HG03442 (cell line): ENCODE results near the gene CDC5L.
"Not testable (repeated sequence)": the region's sequence is repeated elsewhere in the genome, so short reads cannot be mapped to it uniquely, and the experiment has no call there.

Experiments used
- ATAC-seq: cut with Tn5 transposase; IDR thresholded peaks from one replicate; pipeline ENCODE4 v1.9.1; 2021; ENCODE audit warnings: mild to moderate bottlenecking, moderate library complexity; ENCODE audit not compliant: unreplicated experiment

Gene CDC5L

DNA sequence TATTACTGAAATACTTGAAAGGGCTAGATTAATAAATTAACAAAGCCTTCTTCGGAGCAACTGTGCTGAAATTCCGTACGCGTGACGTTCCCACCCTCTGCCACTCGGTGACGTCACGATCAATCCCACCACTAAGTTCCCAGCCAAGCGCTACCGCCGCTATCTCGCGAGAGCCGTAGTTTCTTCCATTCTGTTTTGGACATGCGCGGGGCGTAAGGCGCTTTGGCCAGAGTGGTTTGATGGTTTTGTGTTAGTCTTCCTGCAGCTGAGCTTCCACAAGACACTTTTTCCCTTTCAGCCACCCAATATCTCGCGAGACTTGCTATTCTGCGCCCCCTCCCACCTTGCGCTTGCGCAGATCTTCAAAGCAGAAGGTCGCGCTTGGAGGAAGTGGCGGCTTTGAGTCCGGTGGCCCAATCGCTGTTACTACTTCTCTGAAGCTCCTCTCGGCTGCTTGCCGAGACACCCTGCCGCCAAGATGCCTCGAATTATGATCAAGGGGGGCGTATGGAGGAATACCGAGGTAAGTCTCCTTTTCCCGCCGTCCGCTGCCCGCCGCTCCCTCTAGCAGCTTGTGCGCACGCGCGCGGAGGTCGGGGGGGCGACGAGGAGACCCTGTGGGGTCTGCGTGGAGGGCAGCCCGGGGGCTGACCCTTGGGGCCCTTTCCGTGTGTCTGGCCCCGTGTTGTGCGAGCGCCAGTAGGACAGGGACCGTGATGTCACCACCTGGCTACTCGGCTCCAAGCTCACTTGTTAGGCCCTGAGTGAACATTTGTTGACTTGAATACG lies at the start of gene CDC5L:
Gene CDC5L (plus strand): TSS at position 361 of the 789 bp plus-strand sequence. CDS start 118 bp downstream, at position 479.
- ATAC-seq, result peak; percentile 93

GRCh38 chr6:44338228-44339122 lies 49.0 kb upstream of the CDC5L start:
- no peak for ATAC-seq

- ATAC-seq, result no peak
Measured at GRCh38 chr6:44339301-44339700, 48.2 kb upstream of the CDC5L start.

DNA sequence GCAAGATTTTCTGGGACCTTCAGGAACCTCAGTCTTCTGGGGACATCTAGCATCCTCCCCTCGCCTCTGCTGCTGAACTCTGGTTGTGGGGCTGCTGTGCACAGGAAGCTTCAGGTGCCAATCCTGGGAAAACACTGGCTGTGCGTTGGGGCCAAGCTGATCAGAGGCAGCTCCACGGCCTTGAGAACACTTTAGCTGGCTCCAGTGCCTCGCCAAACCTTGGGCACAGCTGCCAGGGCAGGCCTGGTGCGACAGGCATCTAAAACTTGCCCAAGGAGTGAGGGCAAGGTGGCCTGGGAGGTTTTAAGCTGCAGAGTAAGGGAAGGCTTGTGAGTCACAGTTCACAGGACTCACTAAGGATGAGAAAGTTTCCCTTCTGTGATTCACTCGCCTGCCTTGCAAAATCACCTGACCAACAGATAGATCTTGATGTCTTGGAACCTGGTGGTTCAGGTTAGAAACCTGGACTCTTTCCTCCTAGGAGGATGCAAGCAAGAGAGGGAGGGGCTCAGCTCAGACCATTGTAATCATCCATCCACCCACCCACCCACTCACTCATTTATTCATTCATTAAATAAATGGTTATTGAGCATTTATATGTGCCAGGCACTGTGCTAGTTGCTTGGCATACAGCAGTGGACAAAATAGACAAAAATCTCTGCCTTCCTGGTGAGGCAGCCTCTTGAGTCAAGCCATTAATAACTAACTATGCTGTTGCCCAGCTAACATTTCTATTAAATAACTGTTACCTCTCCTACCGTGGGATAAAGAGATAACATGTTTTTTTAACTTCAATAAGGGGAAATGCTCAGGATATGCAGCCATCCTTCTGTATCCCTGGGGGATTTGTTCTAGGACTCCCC lies 47.5 kb upstream of the CDC5L start:
- ATAC-seq, result no peak

DNA sequence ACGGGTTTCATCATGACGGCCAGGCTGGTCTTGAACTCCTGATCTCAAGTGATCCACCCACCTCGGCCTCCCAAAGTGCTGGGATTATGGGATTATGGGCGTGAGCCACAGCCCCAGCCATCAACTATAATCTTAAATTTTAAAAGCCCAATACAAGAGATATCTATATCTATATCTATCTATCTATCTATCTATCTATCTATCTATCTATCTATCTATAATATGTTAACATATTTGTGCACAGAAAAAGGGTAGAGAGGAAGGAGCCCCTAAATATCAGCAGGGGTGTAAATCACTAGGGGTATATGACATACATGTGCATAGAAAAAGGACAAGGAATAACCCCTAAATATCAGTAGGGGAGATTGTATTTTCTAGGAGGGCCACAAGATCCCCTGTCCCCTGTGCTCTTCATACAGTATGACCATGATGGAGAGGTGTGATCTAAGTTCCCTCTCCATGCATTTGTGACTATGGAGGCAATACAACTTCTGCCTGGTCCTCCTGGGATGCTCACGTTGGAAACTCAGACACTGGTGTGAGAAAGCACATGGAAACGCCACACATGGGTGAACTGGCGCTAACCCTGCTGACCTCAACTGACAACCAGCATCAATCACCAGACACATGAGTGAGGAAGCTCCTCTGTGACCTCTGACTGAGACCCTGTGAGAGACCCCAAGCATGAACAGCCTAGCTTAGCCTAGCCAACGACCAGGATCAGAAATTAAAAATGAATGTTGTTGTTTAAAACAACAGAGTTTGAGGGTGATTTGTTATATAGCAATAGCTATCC lies 46.2 kb upstream of the CDC5L start:
- no peak for ATAC-seq

- ATAC-seq, result no peak
Measured at GRCh38 chr6:44342052-44342451, 45.5 kb upstream of the CDC5L start.

DNA sequence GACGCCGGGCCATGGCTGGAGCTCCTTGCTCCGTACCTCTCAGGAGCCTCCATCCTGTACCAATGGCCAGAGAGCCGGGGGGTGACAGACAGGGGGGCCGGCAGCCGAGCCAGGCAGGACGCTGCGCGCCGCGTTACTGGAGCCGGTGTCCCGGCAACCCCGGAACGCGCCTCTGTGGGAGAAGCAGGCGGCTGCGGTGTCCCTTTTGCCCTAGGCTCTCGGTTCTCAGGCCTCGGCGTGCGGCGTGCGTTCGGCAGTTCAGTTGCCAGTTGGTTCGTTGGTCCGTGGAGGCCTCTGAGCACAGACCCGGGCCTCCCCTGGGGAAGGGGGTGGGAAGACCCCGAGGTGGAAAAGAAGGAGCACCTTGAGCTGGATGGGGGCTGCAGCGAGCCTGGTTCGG lies 45.0 kb upstream of the CDC5L start, which contains the start of gene SPATS1:
Gene SPATS1 (plus strand): TSS at position 162 of the 400 bp plus-strand sequence. CDS start 446 bp downstream, outside the sequence.
- ATAC-seq, result no peak

GRCh38 chr6:44346818-44347217 lies 40.7 kb upstream of the CDC5L start:
- not testable (repeated sequence) for ATAC-seq

GRCh38 chr6:44349904-44350649 lies 37.4 kb upstream of the CDC5L start:
- ATAC-seq, result no peak

DNA sequence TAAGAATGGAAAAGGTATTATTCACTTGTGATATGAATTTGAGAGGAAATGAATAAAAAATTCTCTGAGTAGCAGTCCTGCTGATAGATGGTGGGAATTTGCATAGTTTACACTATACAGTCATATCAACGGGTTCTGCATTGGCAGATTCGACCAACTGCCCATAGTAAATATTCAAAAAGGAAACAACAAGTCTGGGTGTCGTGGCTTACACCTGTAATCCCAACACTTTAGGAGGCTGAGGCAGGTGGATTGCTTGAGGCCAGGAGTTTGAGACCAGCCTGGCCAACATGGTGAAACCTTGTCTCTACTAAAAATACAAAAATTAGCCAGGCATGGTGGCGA lies 36.9 kb upstream of the CDC5L start:
- not testable (repeated sequence) for ATAC-seq

GRCh38 chr6:44352259-44352658 lies 35.2 kb upstream of the CDC5L start:
- ATAC-seq, result no peak

DNA sequence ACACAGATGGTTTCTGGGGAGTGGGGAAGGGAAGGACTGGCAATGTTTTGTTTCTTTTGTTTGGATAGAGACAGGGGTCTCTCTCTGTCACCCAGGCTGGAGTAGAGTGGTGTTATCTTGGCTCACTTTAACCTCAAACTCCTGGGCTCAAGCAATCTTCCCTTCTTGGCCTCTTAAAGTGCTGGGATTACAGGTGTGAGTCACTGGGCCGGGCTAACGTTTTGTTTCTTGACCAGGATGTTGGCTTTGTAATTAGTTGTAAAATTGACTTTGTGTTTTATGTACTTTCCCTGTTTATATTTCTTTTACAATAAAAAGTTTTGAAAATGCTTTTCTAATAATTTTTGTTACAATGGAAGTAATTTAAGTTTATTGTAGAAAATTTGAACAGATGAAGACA lies 34.2 kb upstream of the CDC5L start:
- no peak for ATAC-seq

GRCh38 chr6:44355640-44356039 lies 31.9 kb upstream of the CDC5L start:
- no peak for ATAC-seq

GRCh38 chr6:44356487-44356886 lies 31.0 kb upstream of the CDC5L start:
- ATAC-seq, result no peak

DNA sequence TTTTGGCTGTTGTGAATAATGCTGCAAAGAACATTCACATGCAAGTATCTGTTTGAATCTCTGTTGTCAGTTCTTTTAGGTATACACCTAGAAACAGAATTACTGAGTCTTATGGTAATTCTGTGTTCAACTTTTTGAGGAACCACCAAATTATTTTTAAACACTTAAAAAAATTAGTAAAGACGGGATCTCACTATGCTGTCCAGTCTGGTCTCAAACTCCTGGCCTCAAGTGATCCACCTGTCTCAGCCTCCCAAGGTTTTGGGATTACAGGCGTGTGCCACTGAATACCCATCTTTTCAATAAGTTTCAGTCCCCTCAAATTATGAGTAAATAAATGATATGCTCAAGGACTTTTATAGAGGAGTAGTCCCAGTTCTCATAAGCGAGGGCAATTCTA lies 27.5 kb upstream of the CDC5L start:
- ATAC-seq, result no peak

DNA sequence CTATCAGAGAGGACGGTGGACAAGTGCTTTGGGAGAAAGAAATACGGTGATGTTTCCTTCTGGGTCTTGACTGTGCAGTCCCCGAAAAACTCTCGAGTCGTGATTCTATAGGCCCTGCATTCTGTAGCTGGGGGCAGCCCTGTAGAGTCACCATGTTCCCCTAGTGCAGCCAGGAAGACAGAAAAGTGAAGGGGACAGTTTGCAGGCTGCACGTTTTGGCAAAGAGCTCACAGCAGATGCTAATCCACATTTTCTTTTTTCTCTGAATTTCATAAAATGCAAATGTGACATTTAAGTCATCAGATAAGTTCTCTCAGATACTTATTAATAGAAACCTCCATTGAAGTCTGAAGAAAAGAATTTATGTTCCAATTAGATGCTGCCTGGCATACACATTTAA lies 25.6 kb upstream of the CDC5L start:
- ATAC-seq, result no peak

DNA sequence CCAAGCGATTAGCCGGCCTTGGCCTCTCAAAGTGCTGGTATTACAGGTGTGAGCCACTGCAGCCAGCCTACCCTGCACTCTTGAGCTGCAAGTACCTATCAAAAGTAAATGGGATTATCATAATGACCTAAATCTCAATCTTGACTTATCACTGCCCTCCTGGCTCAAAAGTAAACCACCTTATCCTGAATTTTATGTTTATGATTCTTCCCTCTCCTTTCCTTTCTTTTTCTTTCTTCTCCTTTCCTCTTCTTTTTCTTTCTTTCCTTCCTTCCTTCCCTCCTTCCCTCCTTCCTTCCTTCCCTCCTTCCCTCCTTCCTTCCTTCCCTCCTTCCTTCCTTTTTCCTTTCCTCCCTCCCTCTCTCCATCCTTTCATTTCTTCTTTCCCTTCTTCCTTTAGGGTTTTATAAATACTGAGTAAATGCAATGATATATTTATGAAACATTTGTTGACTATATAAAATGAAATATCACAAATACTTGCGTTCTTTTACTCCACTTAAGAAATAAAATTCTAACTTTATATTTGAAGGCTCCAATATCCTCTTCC lies 24.1 kb upstream of the CDC5L start:
- no peak for ATAC-seq

DNA sequence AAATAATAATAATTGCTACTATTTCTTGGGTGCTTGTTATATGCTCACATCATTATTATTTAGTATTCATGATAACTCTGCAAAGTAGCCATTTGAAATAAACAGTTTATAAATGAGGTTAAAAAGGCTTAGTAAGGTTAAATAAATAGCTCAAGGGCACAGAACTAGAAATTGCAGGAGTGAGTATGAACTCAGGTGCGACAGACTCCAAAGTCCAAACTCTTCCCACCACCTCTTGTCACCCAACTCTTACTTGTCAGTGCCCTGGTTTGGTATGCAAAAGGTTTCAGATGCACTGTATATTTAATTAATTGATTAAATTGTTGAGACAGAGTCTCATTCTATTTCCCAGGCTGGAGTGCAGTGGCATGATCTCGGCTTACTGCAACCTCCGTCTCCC lies 20.7 kb upstream of the CDC5L start:
- no peak for ATAC-seq

DNA sequence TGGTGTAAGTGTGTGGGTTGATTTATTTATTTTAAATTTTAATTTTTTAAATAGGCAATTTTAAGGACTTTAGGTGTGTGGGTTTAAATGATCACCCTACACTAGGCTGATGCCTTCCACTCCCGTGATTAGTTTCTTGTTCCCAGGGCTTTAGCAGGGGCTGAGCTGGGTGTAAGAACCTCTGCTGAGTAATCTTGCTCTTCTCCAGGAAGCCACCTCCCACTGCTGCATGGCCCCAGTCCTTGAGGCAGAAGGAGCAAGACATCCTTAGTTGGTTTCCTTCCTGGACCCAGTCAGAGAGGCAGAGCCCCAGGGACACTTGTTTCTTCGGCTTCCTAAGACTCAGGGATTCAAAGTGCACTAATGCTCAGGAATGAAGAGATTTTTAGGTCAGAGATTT lies 19.8 kb upstream of the CDC5L start:
- no peak for ATAC-seq
